ENCODE measurements around the gene NDN. TPM values are rescaled to one million over a fixed set of nuclear protein-coding genes. Genes with fewer than 3 reads are reported as not detected.

NDN gene
- total and polyA plus RNA-seq, 12 donors, result 19.3 to 451 (median 109) TPM

GRCh38 chr15:23646165-23647000 is 40.7 kb downstream of the NDN start:
- Histone ChIP-seq H3K36me3 (replicated peaks in 1 of 2) (no peaks in the 10 kb centered on the region), H3K4me3 (no peak overlapping the region), H3K4me1 (replicated peaks in 1 of 2) (no peaks in the 10 kb centered on the region), H3K27me3 (peaks cover 10% of the 10 kb centered on the region), H3K9me3 (replicated peaks in 1 of 3) (no peaks in the 10 kb centered on the region), H3K27ac (no peak overlapping the region)
- TF ChIP-seq POLR2A (IDR thresholded peaks at IDR 0.05) (no peak), CTCF (IDR thresholded peaks at IDR 0.05) (no peak)
- intact Hi-C loops (cut with DNase I), result loop anchor here in 1 of 2 donors (5.0 kb wide), 1 partner anchor 211 kb away; no protein-coding TSS in a partner anchor
- no peak for DNase-seq
- WGBS, 4 donors, result 79 to 92% (median 86%) methylated on average over 12 to 51 of the region's 51 CpGs

- no peaks in the 10 kb centered on the region for H3K36me3 ChIP-seq (replicated peaks in 1 of 2)
- TF ChIP-seq POLR2A (IDR thresholded peaks at IDR 0.05), result no peak
- TF ChIP-seq CTCF (IDR thresholded peaks at IDR 0.05), result no peak
- H3K27ac ChIP-seq, result no peak overlapping the region
- intact Hi-C loops (cut with DNase I), result loop anchor here in 1 of 2 donors (5.0 kb wide), 1 partner anchor 212 kb away; no protein-coding TSS in a partner anchor
- H3K4me1 ChIP-seq (replicated peaks in 1 of 2), result no peaks in the 10 kb centered on the region
- DNase-seq, result no peak
- H3K4me3 ChIP-seq, result no peak overlapping the region
- WGBS, 4 donors, result 82 to 95% (median 86%) methylated on average over 8 to 40 of the region's 40 CpGs
- H3K27me3 ChIP-seq, result peaks cover 10% of the 10 kb centered on the region
- H3K9me3 ChIP-seq (replicated peaks in 1 of 3), result no peaks in the 10 kb centered on the region
Observed at GRCh38 chr15:23645371-23646164, 41.5 kb downstream of the NDN start.

- no peaks in the 10 kb centered on the region for H3K4me1 ChIP-seq (replicated peaks in 1 of 2)
- H3K27ac ChIP-seq, result no peak overlapping the region
- 87 to 92% (median 88%) methylated on average over 11 to 13 of the region's 13 CpGs for WGBS, 4 donors
- DNase-seq, result no peak
- H3K36me3 ChIP-seq (replicated peaks in 1 of 2), result no peaks in the 10 kb centered on the region
- TF ChIP-seq POLR2A (IDR thresholded peaks at IDR 0.05), result no peak
- TF ChIP-seq CTCF (IDR thresholded peaks at IDR 0.05), result no peak
- peaks cover 10% of the 10 kb centered on the region for H3K27me3 ChIP-seq
- intact Hi-C loops (cut with DNase I), result loop anchor here (5.0 kb wide), 1 partner anchor 212 kb away; no protein-coding TSS in a partner anchor
- H3K9me3 ChIP-seq (replicated peaks in 1 of 3), result no peaks in the 10 kb centered on the region
- no peak overlapping the region for H3K4me3 ChIP-seq
Observed at GRCh38 chr15:23644829-23645228, 42.3 kb downstream of the NDN start.

GRCh38 chr15:23642413-23643044 is 44.6 kb downstream of the NDN start:
- TF ChIP-seq CTCF (IDR thresholded peaks at IDR 0.05), result peak; percentile 71 to 87 (median 79)
- no peak for TF ChIP-seq POLR2A (IDR thresholded peaks at IDR 0.05)
- DNase-seq, result peak; percentile 44 to 74 (median 66)

More at GRCh38 chr15:23642413-23643044, 44.6 kb downstream of the NDN start:
- Histone ChIP-seq H3K4me1 (replicated peaks in 1 of 2) (no peaks in the 10 kb centered on the region), H3K4me3 (no peak overlapping the region), H3K9me3 (replicated peaks in 1 of 3) (no peaks in the 10 kb centered on the region), H3K27ac (no peak overlapping the region), H3K27me3 (peaks cover 10% of the 10 kb centered on the region), H3K36me3 (replicated peaks in 1 of 2) (no peaks in the 10 kb centered on the region)
- intact Hi-C loops (cut with DNase I), result loop anchor here in 1 of 2 donors (5.0 kb wide), 1 partner anchor 215 kb away; no protein-coding TSS in a partner anchor
- 16 to 23% (median 17%) methylated on average over 13 of the region's 13 CpGs for WGBS, 4 donors

All from adrenal gland (tissue), 12 donors.